ENCODE data around the gene NACAD.

DNA sequence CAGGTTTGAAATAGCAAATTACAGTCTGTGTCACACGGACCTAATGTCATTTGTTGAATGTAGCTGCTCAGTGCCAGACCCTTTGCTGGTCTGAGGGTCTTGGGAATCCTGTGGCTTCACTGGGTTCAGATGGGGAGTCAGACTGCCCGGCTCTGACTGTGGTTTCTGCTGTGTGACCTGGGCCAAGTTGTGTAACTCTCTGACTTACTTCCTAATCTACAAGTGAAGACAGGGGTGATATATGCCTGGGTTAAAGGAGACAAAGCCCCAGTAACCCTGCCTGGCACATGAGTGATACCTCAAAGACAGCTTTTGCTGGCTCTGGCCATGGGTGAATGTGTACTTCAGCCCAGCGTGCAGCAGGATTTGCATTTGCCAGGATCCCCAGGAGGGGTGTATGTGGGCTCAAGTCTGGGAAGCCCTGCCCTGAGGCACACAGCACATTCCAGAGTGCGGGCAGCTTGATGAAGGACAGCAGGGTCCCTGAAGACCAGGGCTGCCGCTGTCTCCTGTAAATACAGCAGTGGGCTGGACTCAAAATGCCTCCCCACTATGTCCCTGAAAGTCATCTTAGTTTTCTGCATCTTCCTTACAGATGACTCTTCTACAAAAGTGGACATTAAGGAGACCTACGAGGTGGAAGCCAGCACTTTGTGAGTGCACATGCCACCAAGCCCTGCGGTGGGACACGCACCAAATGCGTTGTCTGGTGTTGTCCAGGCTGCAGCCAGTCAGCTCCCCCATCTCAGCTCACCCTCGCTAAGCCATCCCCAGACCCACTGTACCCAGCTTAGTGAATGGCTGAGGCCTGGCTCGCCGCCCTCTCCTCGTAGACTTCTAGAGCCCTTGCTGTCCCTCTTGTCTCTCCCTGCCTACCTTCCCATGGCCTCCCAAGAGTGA is 16.4 kb downstream of the NACAD start:
- no peak for TF ChIP-seq CTCF (IDR thresholded peaks at IDR 0.05; ENCODE audit: low read length)
- TF ChIP-seq EZH2 (IDR thresholded peaks at IDR 0.05; ENCODE audit: borderline replicate concordance, low read length), result no peak

Data from OCI-LY1 (cell line).